ENCODE results near the gene EDARADD. TPM values are rescaled to one million over a fixed set of nuclear protein-coding genes. Genes with fewer than 3 reads are reported as not detected.
"Not testable (repeated sequence)": the region's sequence is repeated elsewhere in the genome, so short reads cannot be mapped to it uniquely, and the experiment has no call there.

The EDARADD gene
- total RNA-seq (ENCODE audit: unreplicated experiment) = 0.98 TPM
- long read RNA-seq = 0 reads

DNA sequence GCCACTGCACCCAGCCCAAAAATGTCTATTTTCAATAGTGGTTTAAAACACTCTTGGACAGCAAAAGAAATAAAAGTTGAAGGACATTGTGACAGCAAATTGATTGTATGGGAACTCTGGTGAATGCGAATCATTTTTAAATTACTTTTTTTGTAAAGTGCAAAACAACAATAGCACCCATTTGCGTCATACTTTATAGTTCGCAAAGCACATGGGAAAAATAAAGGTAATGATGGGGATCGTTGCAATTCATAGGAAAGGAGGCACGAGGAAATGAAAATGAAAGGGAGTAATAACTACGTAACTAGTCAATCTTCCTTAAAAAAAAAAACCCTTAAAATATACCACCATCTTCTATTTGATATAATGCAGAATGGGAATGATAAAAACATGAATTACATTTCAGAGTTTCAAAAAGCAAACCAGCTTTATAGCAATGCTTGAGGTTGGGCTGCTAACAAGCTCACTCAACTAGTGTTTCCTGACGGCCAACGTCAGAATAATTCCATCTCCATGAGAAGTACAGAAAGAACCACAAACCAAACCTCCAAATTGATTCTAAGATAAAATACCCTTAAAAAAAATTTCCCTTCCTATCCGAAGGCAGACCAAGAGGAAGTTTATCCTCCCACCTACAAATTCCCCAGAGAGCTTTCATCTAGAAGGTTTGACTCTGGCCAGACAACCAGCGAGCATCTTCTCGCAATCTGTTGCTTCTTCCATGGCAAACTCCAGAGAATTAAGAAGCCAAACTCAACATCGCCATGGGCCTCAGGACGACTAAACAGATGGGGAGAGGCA lies at the start of gene EDARADD:
TSS of gene EDARADD (plus strand) at position 606 of the 801 bp plus-strand sequence. CDS start at position 765, 159 bp downstream.
- Mint-ChIP-seq H3K27ac (ENCODE audit: unreplicated experiment) (peak within 1 kb of the TSS; percentile 17), H3K4me1 (ENCODE audit: low read depth, unreplicated experiment) (peaks cover 2% of the 10 kb centered on the region), H3K27me3 (ENCODE audit: unreplicated experiment) (peaks cover 15% of the 10 kb centered on the region), H3K9me3 (ENCODE audit: unreplicated experiment) (peaks cover 1% of the 10 kb centered on the region), H3K4me3 (ENCODE audit: unreplicated experiment) (peak within 1 kb of the TSS; percentile 91), H3K36me3 (ENCODE audit: unreplicated experiment) (no peaks in the 10 kb centered on the region)
- no peak for DNase-seq
- TF ChIP-seq CTCF (IDR thresholded peaks at IDR 0.05; ENCODE audit: partially characterized antibody, unreplicated experiment) = no peak

DNA sequence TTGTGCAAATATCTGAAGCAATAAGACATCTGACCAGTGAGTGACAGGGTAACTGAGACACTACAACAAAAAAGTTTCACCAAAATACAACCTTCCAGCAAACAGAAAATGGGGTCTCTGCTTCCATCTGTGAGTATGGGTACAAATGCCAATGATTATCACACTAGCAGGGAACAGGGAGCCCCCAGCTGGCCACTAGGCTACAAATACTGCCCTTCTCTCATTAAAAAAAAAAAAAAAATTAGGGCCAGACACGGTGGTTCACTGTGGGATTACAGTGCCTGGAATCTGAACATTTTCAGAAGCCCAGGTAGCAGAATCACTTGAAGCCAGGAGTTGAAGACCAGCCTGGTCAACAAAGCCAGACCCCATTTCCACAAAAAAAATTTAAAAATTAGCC lies 48.4 kb upstream of the EDARADD start:
- no peaks in the 10 kb centered on the region for H3K36me3 Mint-ChIP-seq (ENCODE audit: unreplicated experiment)
- H3K4me3 Mint-ChIP-seq (ENCODE audit: unreplicated experiment) = no peak overlapping the region
- TF ChIP-seq CTCF (IDR thresholded peaks at IDR 0.05; ENCODE audit: partially characterized antibody, unreplicated experiment) = no peak
- H3K4me1 Mint-ChIP-seq (ENCODE audit: low read depth, unreplicated experiment) = no peaks in the 10 kb centered on the region
- no peak for DNase-seq
- H3K9me3 Mint-ChIP-seq (ENCODE audit: unreplicated experiment) = no peaks in the 10 kb centered on the region
- H3K27ac Mint-ChIP-seq (ENCODE audit: unreplicated experiment) = no peak overlapping the region
- no peaks in the 10 kb centered on the region for H3K27me3 Mint-ChIP-seq (ENCODE audit: unreplicated experiment)

DNA sequence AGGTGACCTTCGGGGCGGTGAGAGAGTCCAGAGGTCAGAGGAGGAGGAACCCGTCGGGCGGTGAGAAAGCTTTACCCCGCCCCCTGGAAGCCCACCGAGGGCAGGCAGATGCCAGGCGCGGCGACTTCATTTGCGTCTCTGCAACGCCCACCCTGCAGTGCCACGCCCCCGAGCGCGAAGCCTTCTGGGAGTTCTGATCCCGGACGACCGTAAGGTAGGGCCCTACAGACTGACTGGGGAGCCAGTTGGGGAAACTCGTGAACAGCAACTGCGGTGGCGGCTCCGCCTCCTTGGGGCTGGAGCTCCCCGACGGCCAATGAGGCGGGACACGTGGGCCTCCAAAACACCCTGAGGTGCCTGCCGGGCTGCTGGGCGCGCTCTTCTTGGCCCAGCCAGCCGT lies 46.0 kb upstream of the EDARADD start:
- H3K36me3 Mint-ChIP-seq (ENCODE audit: unreplicated experiment) = no peaks in the 10 kb centered on the region
- no peak for TF ChIP-seq CTCF (IDR thresholded peaks at IDR 0.05; ENCODE audit: partially characterized antibody, unreplicated experiment)
- DNase-seq = no peak
- H3K9me3 Mint-ChIP-seq (ENCODE audit: unreplicated experiment) = no peaks in the 10 kb centered on the region
- H3K4me3 Mint-ChIP-seq (ENCODE audit: unreplicated experiment) = no peak overlapping the region
- H3K27me3 Mint-ChIP-seq (ENCODE audit: unreplicated experiment) = no peaks in the 10 kb centered on the region
- H3K4me1 Mint-ChIP-seq (ENCODE audit: low read depth, unreplicated experiment) = no peaks in the 10 kb centered on the region
- no peak overlapping the region for H3K27ac Mint-ChIP-seq (ENCODE audit: unreplicated experiment)

GRCh38 chr1:236350308-236350707 lies 43.8 kb upstream of the EDARADD start:
- H3K36me3 Mint-ChIP-seq (ENCODE audit: unreplicated experiment) = no peaks in the 10 kb centered on the region
- no peaks in the 10 kb centered on the region for H3K27me3 Mint-ChIP-seq (ENCODE audit: unreplicated experiment)
- no peak for TF ChIP-seq CTCF (IDR thresholded peaks at IDR 0.05; ENCODE audit: partially characterized antibody, unreplicated experiment)
- H3K4me3 Mint-ChIP-seq (ENCODE audit: unreplicated experiment) = no peak overlapping the region
- H3K27ac Mint-ChIP-seq (ENCODE audit: unreplicated experiment) = no peak overlapping the region
- H3K9me3 Mint-ChIP-seq (ENCODE audit: unreplicated experiment) = no peaks in the 10 kb centered on the region
- no peak for DNase-seq
- H3K4me1 Mint-ChIP-seq (ENCODE audit: low read depth, unreplicated experiment) = no peaks in the 10 kb centered on the region

GRCh38 chr1:236351875-236352573 lies 42.1 kb upstream of the EDARADD start:
- no peak for DNase-seq
- no peaks in the 10 kb centered on the region for H3K36me3 Mint-ChIP-seq (ENCODE audit: unreplicated experiment)
- no peak overlapping the region for H3K4me3 Mint-ChIP-seq (ENCODE audit: unreplicated experiment)
- TF ChIP-seq CTCF (IDR thresholded peaks at IDR 0.05; ENCODE audit: partially characterized antibody, unreplicated experiment) = no peak
- H3K27ac Mint-ChIP-seq (ENCODE audit: unreplicated experiment) = no peak overlapping the region
- H3K27me3 Mint-ChIP-seq (ENCODE audit: unreplicated experiment) = no peaks in the 10 kb centered on the region
- no peaks in the 10 kb centered on the region for H3K4me1 Mint-ChIP-seq (ENCODE audit: low read depth, unreplicated experiment)
- H3K9me3 Mint-ChIP-seq (ENCODE audit: unreplicated experiment) = no peaks in the 10 kb centered on the region

DNA sequence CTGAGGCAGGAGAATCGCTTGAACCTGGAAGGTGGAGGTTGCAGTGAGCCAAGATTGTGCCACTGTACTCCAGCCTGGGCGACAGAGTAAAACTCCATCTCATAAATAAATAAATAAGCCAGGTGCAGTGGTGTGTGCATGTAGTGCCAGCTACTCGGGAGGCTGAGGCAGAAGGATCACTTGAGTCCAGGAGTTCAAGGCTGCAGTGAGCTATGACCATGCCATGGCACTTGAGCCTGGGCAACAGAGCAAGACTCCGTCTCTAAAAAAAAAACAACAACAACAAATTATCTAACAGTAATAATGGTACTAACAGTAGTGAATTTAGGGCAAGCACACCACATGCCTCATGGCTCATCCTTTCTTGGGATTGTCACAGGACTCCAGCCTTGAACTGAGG lies 41.3 kb upstream of the EDARADD start:
- H3K27me3 Mint-ChIP-seq (ENCODE audit: unreplicated experiment); H3K27ac Mint-ChIP-seq (ENCODE audit: unreplicated experiment); H3K4me1 Mint-ChIP-seq (ENCODE audit: low read depth, unreplicated experiment); H3K4me3 Mint-ChIP-seq (ENCODE audit: unreplicated experiment); H3K9me3 Mint-ChIP-seq (ENCODE audit: unreplicated experiment); H3K36me3 Mint-ChIP-seq (ENCODE audit: unreplicated experiment); DNase-seq: not testable (repeated sequence)

Data from glutamatergic neuron (in vitro differentiated cells).